ENCODE measurements around the gene PUS7. TPM values are rescaled to one million over a fixed set of nuclear protein-coding genes. Genes with fewer than 3 reads are reported as not detected.
"Not testable (repeated sequence)": the region's sequence is repeated elsewhere in the genome, so short reads cannot be mapped to it uniquely, and the experiment has no call there.

The PUS7 gene
- polyA plus RNA-seq, 4 donors = 15.0 to 24.1 (median 19.6) TPM

- DNase-seq (ENCODE audit: low read depth in 4 of 4, low spot score in 2 of 4) = no peak
Observed at GRCh38 chr7:105450177-105450861, 71.8 kb downstream of the PUS7 start.

DNA sequence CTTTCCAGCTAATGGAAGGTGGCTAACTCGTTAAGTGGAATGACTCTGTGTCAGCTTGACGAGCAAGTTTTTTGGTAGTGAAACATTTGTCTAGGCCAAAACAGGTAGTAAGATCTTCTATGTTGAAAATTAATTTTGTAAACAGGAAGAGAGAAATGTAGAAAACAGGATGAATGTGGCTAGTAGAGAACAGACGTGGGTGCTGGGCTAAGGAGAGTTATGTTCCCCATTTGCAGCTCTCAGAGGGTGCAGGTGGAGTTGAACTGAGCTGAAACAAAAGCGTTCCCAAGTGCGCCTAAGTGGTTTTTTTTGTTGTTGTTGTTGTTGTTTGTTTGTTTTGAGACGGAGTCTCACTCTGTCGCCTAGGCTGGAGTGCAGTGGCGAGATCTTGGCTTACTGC, 73.9 kb downstream of the PUS7 start:
- no peak for DNase-seq (ENCODE audit: low read depth in 4 of 4, low spot score in 2 of 4)

GRCh38 chr7:105444342-105444987, 77.6 kb downstream of the PUS7 start:
- no peak for DNase-seq (ENCODE audit: low read depth in 4 of 4, low spot score in 2 of 4)

- DNase-seq (ENCODE audit: low read depth in 4 of 4, low spot score in 2 of 4) = not testable (repeated sequence)
Observed at GRCh38 chr7:105442214-105442613, 79.9 kb downstream of the PUS7 start.

- no peak for DNase-seq (ENCODE audit: low read depth in 4 of 4, low spot score in 2 of 4)
Observed at GRCh38 chr7:105439174-105439893, 82.7 kb downstream of the PUS7 start.

DNA sequence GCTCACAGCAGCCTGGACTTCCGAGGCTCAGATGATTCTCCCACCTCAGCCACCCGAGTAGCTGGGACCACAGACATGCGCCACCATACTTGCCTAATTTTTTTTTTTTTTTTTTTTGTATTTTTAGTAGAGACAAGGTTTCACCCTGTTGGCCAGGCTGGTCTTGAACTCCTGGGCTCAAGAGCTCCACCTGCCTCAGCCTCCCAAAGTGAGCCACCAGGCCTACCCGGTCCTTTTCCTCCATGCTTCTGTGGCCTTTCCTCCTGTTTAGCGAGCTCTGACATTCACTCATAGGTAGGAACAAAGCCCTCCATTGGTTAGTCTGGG, 83.3 kb downstream of the PUS7 start:
- no peak for DNase-seq (ENCODE audit: low read depth in 4 of 4, low spot score in 2 of 4)

- DNase-seq (ENCODE audit: low read depth in 4 of 4, low spot score in 2 of 4) = no peak
Observed at GRCh38 chr7:105438254-105438653, 83.8 kb downstream of the PUS7 start.

DNA sequence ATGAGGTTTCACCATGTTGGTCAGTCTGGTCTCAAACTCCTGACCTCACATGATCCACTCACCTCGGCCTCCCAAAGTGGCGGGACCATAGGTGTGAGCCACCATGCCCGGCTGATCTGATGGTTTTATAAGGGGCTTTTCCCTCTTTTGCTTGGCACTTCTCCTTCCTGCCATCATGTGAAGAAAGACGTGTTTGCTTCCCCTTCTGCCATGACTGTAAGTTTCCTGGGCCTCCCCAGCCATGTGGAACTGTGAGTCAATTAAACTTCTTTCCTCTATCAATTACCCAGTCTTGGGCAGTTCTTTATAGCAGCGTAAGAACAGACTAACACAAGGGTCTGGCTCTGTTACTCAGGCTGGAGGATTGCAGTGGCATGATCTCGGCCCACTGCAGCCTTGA, 84.7 kb downstream of the PUS7 start:
- not testable (repeated sequence) for DNase-seq (ENCODE audit: low read depth in 4 of 4, low spot score in 2 of 4)

- DNase-seq (ENCODE audit: low read depth in 4 of 4, low spot score in 2 of 4) = peak in 3 of 4 donors; percentile 31 to 56 (median 54)
Observed at GRCh38 chr7:105429746-105430612, 92.1 kb downstream of the PUS7 start.

DNA sequence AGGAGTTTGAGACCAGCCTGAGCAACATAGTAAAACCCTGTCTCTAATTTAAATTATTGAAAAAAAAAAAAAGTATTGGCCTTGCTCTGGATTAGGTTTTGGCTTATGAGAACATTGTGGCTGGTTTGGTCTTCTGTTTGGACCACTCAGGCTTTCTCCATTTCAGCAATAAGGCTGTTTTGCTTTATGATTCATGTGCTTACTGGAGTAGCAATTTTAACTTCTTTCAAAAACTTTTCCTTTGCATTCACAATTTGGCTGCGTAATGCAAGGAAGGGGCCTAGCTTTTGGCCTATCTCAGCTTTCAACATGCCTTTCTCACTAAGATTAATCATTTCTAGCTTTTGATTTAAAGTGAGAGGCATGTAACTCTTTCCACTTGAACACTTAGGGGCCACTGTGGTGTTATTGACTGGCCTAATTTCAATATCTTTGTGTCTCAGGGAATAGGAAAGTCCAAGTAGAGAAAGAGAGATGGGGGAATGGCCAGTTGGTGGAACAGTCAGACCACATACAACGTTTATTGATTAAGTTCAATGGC, 95.4 kb downstream of the PUS7 start:
- DNase-seq (ENCODE audit: low read depth in 4 of 4, low spot score in 2 of 4) = no peak

- no peak for DNase-seq (ENCODE audit: low read depth in 4 of 4, low spot score in 2 of 4)
Observed at GRCh38 chr7:105423987-105424386, 98.1 kb downstream of the PUS7 start.

- no peak for DNase-seq (ENCODE audit: low read depth in 4 of 4, low spot score in 2 of 4)
Observed at GRCh38 chr7:105413887-105414437, 108.1 kb downstream of the PUS7 start.

DNA sequence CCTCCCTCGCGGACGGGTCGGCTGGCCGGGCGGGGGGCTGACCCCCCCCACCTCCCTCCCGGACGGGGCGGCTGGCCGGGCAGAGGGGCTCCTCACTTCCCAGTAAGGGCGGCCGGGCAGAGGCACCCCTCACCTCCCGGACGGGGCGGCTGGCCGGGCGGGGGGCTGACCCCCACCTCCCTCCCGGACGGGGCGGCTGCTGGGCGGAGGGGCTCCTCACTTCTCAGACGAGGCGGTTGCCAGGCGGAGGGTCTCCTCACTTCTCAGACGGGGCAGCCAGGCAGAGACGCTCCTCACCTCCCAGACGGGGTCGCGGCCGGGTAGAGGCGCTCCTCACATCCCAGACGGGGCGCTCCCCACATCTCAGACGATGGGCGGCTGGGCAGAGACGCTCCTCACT, 111.3 kb downstream of the PUS7 start:
- DNase-seq (ENCODE audit: low read depth in 4 of 4, low spot score in 2 of 4) = not testable (repeated sequence)

GRCh38 chr7:105409775-105410174, 112.3 kb downstream of the PUS7 start:
- DNase-seq (ENCODE audit: low read depth in 4 of 4, low spot score in 2 of 4) = not testable (repeated sequence)

- no peak for DNase-seq (ENCODE audit: low read depth in 4 of 4, low spot score in 2 of 4)
Observed at GRCh38 chr7:105408791-105409410, 113.2 kb downstream of the PUS7 start.

Other genes with a start within 250 kb of the PUS7 start
- gene SRPK2, start 133.3 kb downstream of the PUS7 start, polyA plus RNA-seq (ENCODE audit: insufficient read length in 4 of 4) = 10 to 100 TPM; 50.4 to 52.5 (median 51.7) TPM
- 10 to 100 TPM; 20.2 to 28.9 (median 23.5) TPM for gene RINT1, start 9.9 kb upstream of the PUS7 start, polyA plus RNA-seq (ENCODE audit: insufficient read length in 4 of 4)
- gene EFCAB10, start 59.2 kb upstream of the PUS7 start, polyA plus RNA-seq (ENCODE audit: insufficient read length in 4 of 4) = 1 to 10 TPM; 1.2 to 3.8 (median 2.2) TPM